Stomach (tissue), 9 donors: ENCODE results near the gene FAM13C. TPM values are rescaled to one million over a fixed set of nuclear protein-coding genes. Genes with fewer than 3 reads are reported as not detected.

ENCODE experiments used
- DNase-seq, 2 donors: peaks; one replicate each; pipeline versions ENCODE4 v3.0.0 to v3.0.0-alpha.2; 2013 to 2019
- H3K27ac ChIP-seq, 5 donors: fragments of 200-600 bp in 4 of 5; sonication (generic) in 4 of 5; one replicate each; pipeline ENCODE4 v1.5.1; 2013 to 2019; ENCODE audit warnings: mild to moderate bottlenecking in 1 of 5, moderate library complexity in 1 of 5
- H3K27me3 ChIP-seq, 3 donors: fragments of 200-600 bp; sonication (generic); one replicate each; pipeline ENCODE4 v1.5.1; 2017 to 2019; ENCODE audit warnings: mixed run types in 1 of 3
- H3K36me3 ChIP-seq, 4 donors: fragments of 200-600 bp; sonication (generic); 1 replicate in 3 of 4; 2 replicates in 1 of 4; pipeline ENCODE4 v1.5.1; 2016 to 2019
- H3K4me1 ChIP-seq, 4 donors: fragments of 200-600 bp; sonication (generic); one replicate each; pipeline ENCODE4 v1.5.1; 2016 to 2019
- H3K4me3 ChIP-seq, 4 donors: fragments of 200-600 bp; sonication (generic) in 3 of 4; one replicate each; pipeline ENCODE4 v1.5.1; 2016 to 2019; ENCODE audit warnings: mild to moderate bottlenecking in 1 of 4
- H3K9me3 ChIP-seq, 4 donors: fragments of 200-600 bp; sonication (generic); one replicate each; pipeline ENCODE4 v1.5.1; 2016 to 2019
- CTCF ChIP-seq, 7 experiments: fragments of 450-650 bp in 4 of 7; fragments of 200-600 bp in 3 of 7; sonication (generic) in 3 of 7; IDR thresholded peaks; one replicate each; pipeline ENCODE4 v1.5.1; 2016 to 2019; ENCODE audit warnings: antibody characterized with exemption in 7 of 7, control low read depth in 2 of 7, mild to moderate bottlenecking in 1 of 7
- EP300 ChIP-seq: sonication (generic); formaldehyde crosslinking; IDR thresholded peaks from one replicate; pipeline ENCODE4 v1.6.1; 2017; ENCODE audit warnings: antibody characterized with exemption
- POLR2A ChIP-seq, 4 donors: fragments of 450-650 bp; IDR thresholded peaks; one replicate each; pipeline ENCODE4 v1.6.1; 2016; ENCODE audit warnings: antibody characterized with exemption in 4 of 4, control low read depth in 2 of 4, mild to moderate bottlenecking in 1 of 4, moderate library complexity in 1 of 4
- POLR2AphosphoS5 ChIP-seq, 3 donors: sonication (generic); formaldehyde crosslinking; IDR thresholded peaks; one replicate each; pipeline ENCODE4 v1.6.1; 2016; ENCODE audit warnings: antibody characterized with exemption in 3 of 3
- WGBS, 5 donors: extraction: QIAGEN DNeasy Blood & Tissue Kit in 3 of 5; methylation state at CpG; one replicate each; pipeline versions ENCODE4 v1.1.5 to v1.1.7; 2013 to 2018; 5-methylcytosine and 5-hydroxymethylcytosine counted together
- intact Hi-C: fragments of 100-400 bp; cut with DNase I; formaldehyde crosslinking; loops from one replicate; pipeline ENCODE4 v1.15.1; 2023; ENCODE audit warnings: low total_unique reads
- polyA plus RNA-seq, 3 donors: library from polyadenylated mRNA; stranded (reverse); fragments of 200-250 nt; gene quantifications; one replicate each; pipeline ENCODE4 v1.2.3, GENCODE V29; 2013
- total RNA-seq, 5 donors: library from RNA; depleted of rRNA; stranded (reverse); fragments of >200 nt; gene quantifications; one replicate each; pipeline versions ENCODE4 v1.1.0 to v1.2.3, GENCODE V29; 2014 to 2016
- donor health status: healthy with polysubstance abuse.
- donor health status: Bipolar disorder and iron deficiency.
- donor health status: healthy.

FAM13C gene
- total and polyA plus RNA-seq, 8 donors: 0.89 to 47.3 (median 9.2) TPM

- DNase-seq: no peak
- intact Hi-C loops: no loop called here
- H3K9me3 ChIP-seq: no peaks in the 10 kb centered on the region
- no peak overlapping the region for H3K4me3 ChIP-seq
- TF ChIP-seq POLR2AphosphoS5 (IDR thresholded peaks at IDR 0.05): no peak
- no peak for TF ChIP-seq POLR2A (IDR thresholded peaks at IDR 0.05)
- no peak for TF ChIP-seq CTCF (IDR thresholded peaks at IDR 0.05)
- no peak for TF ChIP-seq EP300
- no peak overlapping the region for H3K27ac ChIP-seq
- H3K27me3 ChIP-seq: no peaks in the 10 kb centered on the region
- no peaks in the 10 kb centered on the region for H3K36me3 ChIP-seq
- H3K4me1 ChIP-seq: no peaks in the 10 kb centered on the region
- WGBS, 5 donors: 32 to 57% (median 35%) methylated on average over 3 of the region's 3 CpGs
Measured at GRCh38 chr10:59384761-59385160, 22.4 kb upstream of the FAM13C start.

GRCh38 chr10:59383908-59384307, 21.6 kb upstream of the FAM13C start:
- no peak for DNase-seq
- no peak overlapping the region for H3K4me3 ChIP-seq
- no peaks in the 10 kb centered on the region for H3K36me3 ChIP-seq
- intact Hi-C loops: no loop called here
- H3K27ac ChIP-seq: peak overlapping the region in 4 of 5 donors; percentile 28 to 67 (median 42)
- 28 to 58% (median 38%) methylated on average over 3 of the region's 3 CpGs for WGBS, 5 donors
- no peaks in the 10 kb centered on the region for H3K9me3 ChIP-seq
- TF ChIP-seq CTCF (IDR thresholded peaks at IDR 0.05) (no peak), POLR2AphosphoS5 (IDR thresholded peaks at IDR 0.05) (no peak), POLR2A (IDR thresholded peaks at IDR 0.05) (no peak), EP300 (no peak)
- H3K27me3 ChIP-seq: no peaks in the 10 kb centered on the region
- no peaks in the 10 kb centered on the region for H3K4me1 ChIP-seq

GRCh38 chr10:59383436-59383835, 21.1 kb upstream of the FAM13C start:
- H3K4me3 ChIP-seq: no peak overlapping the region
- 53 to 74% (median 69%) methylated on average over 1 of the region's 1 CpG for WGBS, 5 donors
- H3K36me3 ChIP-seq: no peaks in the 10 kb centered on the region
- H3K27me3 ChIP-seq: no peaks in the 10 kb centered on the region
- peak overlapping the region in 4 of 5 donors; percentile 28 to 67 (median 42) for H3K27ac ChIP-seq
- TF ChIP-seq EP300: no peak
- no peak for TF ChIP-seq POLR2A (IDR thresholded peaks at IDR 0.05)
- intact Hi-C loops: no loop called here
- DNase-seq: peak in 1 of 2 donors; percentile 25
- H3K9me3 ChIP-seq: no peaks in the 10 kb centered on the region
- no peaks in the 10 kb centered on the region for H3K4me1 ChIP-seq

GRCh38 chr10:59382831-59383295, 20.5 kb upstream of the FAM13C start:
- TF ChIP-seq POLR2AphosphoS5 (IDR thresholded peaks at IDR 0.05): peak in 2 of 3 donors; percentile 20 to 38
- TF ChIP-seq POLR2A (IDR thresholded peaks at IDR 0.05): no peak
- no peak for TF ChIP-seq CTCF (IDR thresholded peaks at IDR 0.05)
- TF ChIP-seq EP300: no peak
- WGBS, 5 donors: 35 to 61% (median 53%) methylated on average over 3 of the region's 3 CpGs
- peak in 1 of 2 donors; percentile 66 for DNase-seq

GRCh38 chr10:59381687-59382086, 19.3 kb upstream of the FAM13C start:
- H3K4me1 ChIP-seq: no peaks in the 10 kb centered on the region
- TF ChIP-seq CTCF (IDR thresholded peaks at IDR 0.05): no peak
- TF ChIP-seq POLR2A (IDR thresholded peaks at IDR 0.05): no peak
- TF ChIP-seq EP300: no peak
- no peak for TF ChIP-seq POLR2AphosphoS5 (IDR thresholded peaks at IDR 0.05)
- no peak overlapping the region for H3K4me3 ChIP-seq
- intact Hi-C loops: no loop called here
- no peaks in the 10 kb centered on the region for H3K36me3 ChIP-seq
- H3K27me3 ChIP-seq: no peaks in the 10 kb centered on the region
- no peak for DNase-seq
- H3K27ac ChIP-seq: peak overlapping the region in 1 of 5 donors; percentile 26
- H3K9me3 ChIP-seq: no peaks in the 10 kb centered on the region
- WGBS, 5 donors: 52 to 79% (median 59%) methylated on average over 1 of the region's 1 CpG

More at GRCh38 chr10:59382831-59383295, 20.5 kb upstream of the FAM13C start:
- no peak overlapping the region for H3K4me3 ChIP-seq
- no peaks in the 10 kb centered on the region for H3K9me3 ChIP-seq
- no peaks in the 10 kb centered on the region for H3K36me3 ChIP-seq
- H3K27me3 ChIP-seq: no peaks in the 10 kb centered on the region
- H3K27ac ChIP-seq: peak overlapping the region in 4 of 5 donors; percentile 28 to 67 (median 42)
- intact Hi-C loops: no loop called here
- H3K4me1 ChIP-seq: no peaks in the 10 kb centered on the region
